HG02678 (cell line): ENCODE results near the gene SORL1.
"Not testable (repeated sequence)": the region's sequence is repeated elsewhere in the genome, so short reads cannot be mapped to it uniquely, and the experiment has no call there.

Experiments used
- ATAC-seq: cut with Tn5 transposase; IDR thresholded peaks from one replicate; pipeline ENCODE4 v1.9.1; 2021; ENCODE audit warnings: mild to moderate bottlenecking, moderate library complexity; ENCODE audit not compliant: unreplicated experiment

Gene SORL1

GRCh38 chr11:121503051-121503450 is 50.9 kb downstream of the SORL1 start:
- no peak for ATAC-seq

GRCh38 chr11:121506237-121506636 is 54.1 kb downstream of the SORL1 start:
- ATAC-seq, result not testable (repeated sequence)

GRCh38 chr11:121508449-121508848 is 56.3 kb downstream of the SORL1 start:
- no peak for ATAC-seq

- ATAC-seq, result no peak
These were observed 58.3 kb downstream of the SORL1 start for GRCh38 chr11:121510438-121510837.

GRCh38 chr11:121512468-121513465 is 60.7 kb downstream of the SORL1 start:
- ATAC-seq, result no peak

GRCh38 chr11:121513807-121514206 is 61.7 kb downstream of the SORL1 start:
- ATAC-seq, result no peak

GRCh38 chr11:121514432-121515334 is 62.6 kb downstream of the SORL1 start:
- ATAC-seq, result no peak

- no peak for ATAC-seq
These were observed 63.2 kb downstream of the SORL1 start for GRCh38 chr11:121515335-121515671.

- no peak for ATAC-seq
These were observed 65.9 kb downstream of the SORL1 start for GRCh38 chr11:121517996-121518395.

- no peak for ATAC-seq
These were observed 68.4 kb downstream of the SORL1 start for GRCh38 chr11:121520243-121521144.

GRCh38 chr11:121521145-121522042 is 69.3 kb downstream of the SORL1 start:
- no peak for ATAC-seq

- ATAC-seq, result no peak
These were observed 70.2 kb downstream of the SORL1 start for GRCh38 chr11:121522043-121522941.

- ATAC-seq, result no peak
These were observed 71.6 kb downstream of the SORL1 start for GRCh38 chr11:121523581-121524232.

GRCh38 chr11:121524233-121524631 is 72.1 kb downstream of the SORL1 start:
- no peak for ATAC-seq

- ATAC-seq, result no peak
These were observed 73.3 kb downstream of the SORL1 start for GRCh38 chr11:121525376-121525775.

GRCh38 chr11:121530257-121530656 is 78.1 kb downstream of the SORL1 start:
- no peak for ATAC-seq

GRCh38 chr11:121533601-121534000 is 81.5 kb downstream of the SORL1 start:
- no peak for ATAC-seq
